ENCODE measurements around the gene CFAP97.

DNA sequence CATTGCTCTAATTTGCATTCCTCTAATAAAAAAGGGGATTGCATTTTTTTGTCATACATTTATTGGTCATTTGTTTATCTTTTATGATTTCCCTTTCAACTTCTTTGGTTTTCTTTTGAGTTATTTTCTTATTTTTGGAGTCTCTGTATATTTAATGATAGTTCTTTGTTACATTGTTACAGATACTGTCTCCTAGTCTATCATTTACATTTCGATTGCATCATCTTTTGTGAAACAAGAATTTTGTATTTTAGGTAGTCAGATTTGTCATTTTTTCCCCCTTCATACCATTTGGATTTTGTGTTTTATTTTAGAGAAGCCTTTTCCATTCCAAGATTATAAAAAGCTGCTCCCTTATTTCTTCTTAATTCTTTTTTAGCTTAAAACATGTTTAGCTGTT is 42.7 kb upstream of the CFAP97 start:
- TF ChIP-seq EZH2 (IDR thresholded peaks at IDR 0.05; ENCODE audit: low read length, unreplicated experiment), result no peak
- TF ChIP-seq, protein P1, sequence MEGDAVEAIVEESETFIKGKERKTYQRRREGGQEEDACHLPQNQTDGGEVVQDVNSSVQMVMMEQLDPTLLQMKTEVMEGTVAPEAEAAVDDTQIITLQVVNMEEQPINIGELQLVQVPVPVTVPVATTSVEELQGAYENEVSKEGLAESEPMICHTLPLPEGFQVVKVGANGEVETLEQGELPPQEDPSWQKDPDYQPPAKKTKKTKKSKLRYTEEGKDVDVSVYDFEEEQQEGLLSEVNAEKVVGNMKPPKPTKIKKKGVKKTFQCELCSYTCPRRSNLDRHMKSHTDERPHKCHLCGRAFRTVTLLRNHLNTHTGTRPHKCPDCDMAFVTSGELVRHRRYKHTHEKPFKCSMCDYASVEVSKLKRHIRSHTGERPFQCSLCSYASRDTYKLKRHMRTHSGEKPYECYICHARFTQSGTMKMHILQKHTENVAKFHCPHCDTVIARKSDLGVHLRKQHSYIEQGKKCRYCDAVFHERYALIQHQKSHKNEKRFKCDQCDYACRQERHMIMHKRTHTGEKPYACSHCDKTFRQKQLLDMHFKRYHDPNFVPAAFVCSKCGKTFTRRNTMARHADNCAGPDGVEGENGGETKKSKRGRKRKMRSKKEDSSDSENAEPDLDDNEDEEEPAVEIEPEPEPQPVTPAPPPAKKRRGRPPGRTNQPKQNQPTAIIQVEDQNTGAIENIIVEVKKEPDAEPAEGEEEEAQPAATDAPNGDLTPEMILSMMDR (conservative IDR thresholded peaks at IDR 0.05; ENCODE audit: low read depth, low read length), result no peak

All from PC-3 (cell line).